ENCODE results near the gene ZFPM1. TPM values are rescaled to one million over a fixed set of nuclear protein-coding genes. Genes with fewer than 3 reads are reported as not detected.

ZFPM1 gene
- total and polyA plus RNA-seq, 2 of the 8 experiments (the other 6 are each of a cell fraction or from before 2014, with no cell fraction given): 0.74 to 4.8 TPM

DNA sequence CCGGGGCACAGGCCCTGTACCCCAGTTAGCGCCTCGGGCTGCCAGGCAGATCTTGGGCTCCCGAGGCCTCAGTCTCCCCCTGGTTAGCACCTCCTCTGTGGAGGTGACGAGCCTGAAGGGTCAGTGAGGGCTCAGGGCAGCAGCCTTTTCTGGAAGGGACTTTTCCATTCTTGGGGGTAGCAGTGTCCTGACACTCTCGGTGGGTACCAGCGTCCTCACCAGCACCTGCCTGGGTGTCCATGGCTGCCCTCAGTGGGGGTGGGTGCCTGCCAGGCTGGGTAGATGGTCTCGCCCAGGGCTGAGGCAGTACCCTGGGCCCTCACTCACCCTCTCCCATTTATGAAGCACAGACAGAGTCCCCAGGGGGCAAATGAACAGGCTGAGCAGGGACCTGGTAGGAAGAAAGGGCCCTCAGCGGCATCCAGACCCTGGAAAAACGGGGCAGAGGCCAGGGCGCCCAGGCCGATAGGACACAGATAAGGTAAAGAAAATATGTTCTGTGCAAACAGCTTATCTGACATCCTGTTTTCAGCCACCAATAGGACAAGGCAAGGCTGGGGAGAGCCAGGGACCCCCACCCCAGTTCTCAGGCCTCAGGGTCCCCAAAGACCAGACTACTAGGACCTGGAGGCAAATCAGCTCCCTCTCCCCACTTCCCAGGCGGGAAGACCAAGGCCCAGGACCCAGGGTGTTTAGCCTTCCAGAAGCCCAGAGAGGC lies 50.9 kb downstream of the ZFPM1 start:
- no peak overlapping the region for H3K27ac ChIP-seq (ENCODE audit: low read depth, low read length)
- no peaks in the 10 kb centered on the region for H3K36me3 ChIP-seq (ENCODE audit: control insufficient read depth in 2 of 4, insufficient read depth in 4 of 4, low read length in 3 of 4)
- CTCF ChIA-PET (ENCODE audit: partially characterized antibody): interaction anchor here (1.0 to 2.6 kb wide), 12 partner anchors 10 to 68 kb away, joined by 3 to 15 read pairs (median 3); no protein-coding TSS in a partner anchor
- WGBS, 2 experiments (ENCODE audit: extremely low coverage in 1 of 2, insufficient coverage in 1 of 2, insufficient read length in 1 of 2, insufficient replicate concordance in 2 of 2, low coverage in 1 of 2, low lambda C conversion rate in 2 of 2, missing lambda C conversion rate in 1 of 2): 90% methylated on average over 13 of the region's 13 CpGs; no CpG with 5 or more reads in 1 of the 2 experiments
- no peak overlapping the region for H2BK12ac ChIP-seq (ENCODE audit: low read depth, low read length)
- no peak overlapping the region for H3K14ac ChIP-seq (ENCODE audit: insufficient read length)
- no peak overlapping the region for H3K56ac ChIP-seq (replicated peaks; ENCODE audit: insufficient read length, low read depth, low read length)
- no peak overlapping the region for H2BK120ac ChIP-seq (replicated peaks; ENCODE audit: low read depth, low read length)
- no peak overlapping the region for H2BK15ac ChIP-seq (ENCODE audit: low read length)
- H2AFZ ChIP-seq (ENCODE audit: low read length): no peak overlapping the region
- no peak overlapping the region for H4K5ac ChIP-seq (ENCODE audit: insufficient read length, low read depth, low read length)
- H3K27me3 ChIP-seq (replicated peaks in 1 of 4; ENCODE audit: control insufficient read depth in 3 of 4, extremely low read depth in 1 of 4, insufficient read depth in 3 of 4, low read length in 3 of 4): no peaks in the 10 kb centered on the region
- no peaks in the 10 kb centered on the region for H3K79me2 ChIP-seq (ENCODE audit: control insufficient read depth in 1 of 2, insufficient read depth in 2 of 2, low read length in 2 of 2)
- H4K91ac ChIP-seq (replicated peaks; ENCODE audit: insufficient read length, low read length): no peak overlapping the region
- H4K20me1 ChIP-seq (replicated peaks in 1 of 2; ENCODE audit: control insufficient read depth in 1 of 2, insufficient read depth in 2 of 2, low read length in 2 of 2): peaks cover 0 to 4% of the 10 kb centered on the region in 2 experiments
- H3K79me1 ChIP-seq (ENCODE audit: low read depth, low read length): no peaks in the 10 kb centered on the region
- FAIRE-seq: no peak
- H2BK5ac ChIP-seq (ENCODE audit: low read depth, low read length): no peak overlapping the region
- no peak overlapping the region for H4K8ac ChIP-seq (ENCODE audit: extremely low read depth, insufficient read depth, low read length)
- no peak overlapping the region for H2AK5ac ChIP-seq (ENCODE audit: low read depth, low read length)
- H3K4ac ChIP-seq (replicated peaks; ENCODE audit: insufficient read length, low read depth, low read length): no peak overlapping the region
- H3K4me3 ChIP-seq (ENCODE audit: extremely low read depth in 1 of 4, insufficient read depth in 2 of 4, low read depth in 3 of 4, low read length in 4 of 4): no peak overlapping the region
- no peaks in the 10 kb centered on the region for H3K9me3 ChIP-seq (ENCODE audit: insufficient read depth in 2 of 2, low read depth in 1 of 2, low read length in 1 of 2)
- POLR2A ChIA-PET (ENCODE audit: partially characterized antibody): no interaction called here
- H2BK20ac ChIP-seq (ENCODE audit: low read length): no peak overlapping the region
- no peak overlapping the region for H3K18ac ChIP-seq (ENCODE audit: extremely low read depth, low read length)
- H3K9ac ChIP-seq (replicated peaks in 1 of 4; ENCODE audit: extremely low read depth in 1 of 4, low read depth in 3 of 4, low read length in 3 of 4): no peak overlapping the region
- H3K23me2 ChIP-seq (ENCODE audit: low read depth, low read length): no peaks in the 10 kb centered on the region
- DNase-seq (ENCODE audit: low read depth in 1 of 2, low spot score in 2 of 2): no peak
- H3K23ac ChIP-seq (ENCODE audit: insufficient read length): no peak overlapping the region
- TF ChIP-seq, protein P1, sequence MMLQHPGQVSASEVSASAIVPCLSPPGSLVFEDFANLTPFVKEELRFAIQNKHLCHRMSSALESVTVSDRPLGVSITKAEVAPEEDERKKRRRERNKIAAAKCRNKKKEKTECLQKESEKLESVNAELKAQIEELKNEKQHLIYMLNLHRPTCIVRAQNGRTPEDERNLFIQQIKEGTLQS (IDR thresholded peaks at IDR 0.05; ENCODE audit: insufficient read depth, low read depth, low read length): no peak
- no peak for TF ChIP-seq EZH2 (IDR thresholded peaks at IDR 0.05; ENCODE audit: low read depth, low read length, severe bottlenecking)
- TF ChIP-seq SP1 (IDR thresholded peaks at IDR 0.05; ENCODE audit: low read depth, low read length): no peak
- no peak for TF ChIP-seq GTF2F1 (IDR thresholded peaks at IDR 0.05; ENCODE audit: borderline replicate concordance, low read depth, low read length)
- no peak for TF ChIP-seq CREB1 (IDR thresholded peaks at IDR 0.05)
- TF ChIP-seq KDM1A (IDR thresholded peaks at IDR 0.05; ENCODE audit: borderline replicate concordance, low read length): no peak
- no peak for TF ChIP-seq RXRA (IDR thresholded peaks at IDR 0.05; ENCODE audit: insufficient read depth, low read depth, low read length)
- no peak for TF ChIP-seq NRF1 (IDR thresholded peaks at IDR 0.05; ENCODE audit: low read depth, low read length)
- TF ChIP-seq, protein P2, sequence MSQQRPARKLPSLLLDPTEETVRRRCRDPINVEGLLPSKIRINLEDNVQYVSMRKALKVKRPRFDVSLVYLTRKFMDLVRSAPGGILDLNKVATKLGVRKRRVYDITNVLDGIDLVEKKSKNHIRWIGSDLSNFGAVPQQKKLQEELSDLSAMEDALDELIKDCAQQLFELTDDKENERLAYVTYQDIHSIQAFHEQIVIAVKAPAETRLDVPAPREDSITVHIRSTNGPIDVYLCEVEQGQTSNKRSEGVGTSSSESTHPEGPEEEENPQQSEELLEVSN (IDR thresholded peaks at IDR 0.05): no peak
- no peak for TF ChIP-seq CBX5 (IDR thresholded peaks at IDR 0.05; ENCODE audit: low read depth, low read length)
- no peaks in the 10 kb centered on the region; a peak in 1 of 7 replicates for H3K4me1 ChIP-seq (replicated peaks in 1 of 4; ENCODE audit: control insufficient read depth in 3 of 4, insufficient read depth in 4 of 4, low read length in 3 of 4)
- no peak overlapping the region for H3K4me2 ChIP-seq (ENCODE audit: insufficient read depth in 1 of 2, low read depth in 2 of 2, low read length in 2 of 2)
